ENCODE measurements around the gene COMMD7.

DNA sequence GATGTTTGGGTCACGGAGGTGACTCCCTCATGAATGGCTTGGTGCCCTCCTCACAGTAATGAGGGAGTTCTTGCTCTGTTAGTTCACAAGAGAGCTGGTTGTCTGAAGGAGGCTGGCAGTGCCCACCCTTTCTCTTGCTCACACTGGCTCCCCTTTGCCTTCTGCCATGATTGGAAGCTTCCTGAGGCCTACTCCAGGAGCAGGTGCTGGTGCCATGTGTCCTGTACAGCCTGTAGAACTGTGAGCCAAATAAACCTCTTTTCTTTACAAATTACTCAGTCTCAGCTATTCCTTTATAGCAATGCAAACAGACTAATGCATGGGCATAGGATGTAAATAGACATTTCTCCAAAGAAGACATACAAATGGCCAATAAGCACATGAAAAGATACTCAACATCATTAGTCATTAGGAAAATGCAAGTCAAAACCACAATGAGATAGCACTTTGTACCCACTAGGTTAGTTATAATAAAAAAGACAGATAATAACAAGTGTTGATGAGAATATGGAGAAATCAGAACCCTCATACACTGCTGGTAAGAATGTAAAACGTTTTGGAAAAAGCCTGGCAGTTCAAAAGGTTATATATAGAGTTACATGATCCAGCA lies 87.3 kb downstream of the COMMD7 start:
- no peak for TF ChIP-seq POU2F2 (IDR thresholded peaks at IDR 0.05; ENCODE audit: low read depth, low read length)
- no peak for TF ChIP-seq POLR2A (IDR thresholded peaks at IDR 0.05; ENCODE audit: low read depth, low read length)

All from GM12891 (cell line).